GM18951 (cell line): ENCODE data around the gene ZNF285.
"Not testable (repeated sequence)": the region's sequence is repeated elsewhere in the genome, so short reads cannot be mapped to it uniquely, and the experiment has no call there.

Experiments used
- POLR2A ChIP-seq: IDR thresholded peaks from 4 replicates; pipeline ENCODE4 v1.6.1; 2011; ENCODE audit warnings: mild to moderate bottlenecking; ENCODE audit not compliant: insufficient read length, insufficient read depth; ENCODE audit errors: extremely low read depth
- in situ Hi-C: fragments of 300-500 bp; cut with MboI; formaldehyde crosslinking; loops from one replicate; pipeline ENCODE4 v1.12.0; 2022; ENCODE audit warnings: low sequenced_read_pairs, mixed read lengths, inconsistent platforms; ENCODE audit not compliant: unreplicated experiment

Gene ZNF285

GRCh38 chr19:44341794-44342193 is 59.6 kb downstream of the ZNF285 start:
- TF ChIP-seq POLR2A = no peak
- in situ Hi-C loops = no loop called here

GRCh38 chr19:44334639-44335038 is 66.8 kb downstream of the ZNF285 start:
- in situ Hi-C loops = not testable (repeated sequence)
